Hepatocyte (in vitro differentiated cells): Measurements from ENCODE around the gene DHPS. TPM values are rescaled to one million over a fixed set of nuclear protein-coding genes. Genes with fewer than 3 reads are reported as not detected.
"Not testable (repeated sequence)": the region's sequence is repeated elsewhere in the genome, so short reads cannot be mapped to it uniquely, and the experiment has no call there.

Source experiments
- DNase-seq: peaks from one replicate; pipeline ENCODE4 v3.0.0-alpha.2; 2016; ENCODE audit warnings: low spot score
- H2AFZ ChIP-seq: fragments of 200-600 bp; sonication (generic); 2 replicates; pipeline ENCODE4 v1.6.0; 2016; ENCODE audit warnings: antibody characterized with exemption, mild to moderate bottlenecking
- H3K27ac ChIP-seq: fragments of 200-600 bp; sonication (generic); 2 replicates; pipeline ENCODE4 v1.5.1; 2016; ENCODE audit warnings: mild to moderate bottlenecking
- H3K27me3 ChIP-seq: fragments of 200-600 bp; sonication (generic); 2 replicates; pipeline ENCODE4 v1.6.1; 2016
- H3K36me3 ChIP-seq: fragments of 200-600 bp; sonication (generic); replicated peaks from 2 replicates; pipeline ENCODE4 v1.5.1; 2016; ENCODE audit warnings: low read depth; ENCODE audit not compliant: insufficient read depth
- H3K4me1 ChIP-seq: fragments of 200-600 bp; sonication (generic); 2 replicates; pipeline ENCODE4 v1.5.1; 2016; ENCODE audit warnings: mild to moderate bottlenecking, moderate library complexity; ENCODE audit not compliant: insufficient read depth
- H3K4me2 ChIP-seq: fragments of 200-600 bp; sonication (generic); 2 replicates; pipeline ENCODE4 v1.6.0; 2016
- H3K4me3 ChIP-seq: fragments of 200-600 bp; sonication (generic); 2 replicates; pipeline ENCODE4 v1.5.1; 2016; ENCODE audit warnings: mild to moderate bottlenecking
- H3K79me2 ChIP-seq: fragments of 200-600 bp; sonication (generic); 2 replicates; pipeline ENCODE4 v1.6.0; 2017; ENCODE audit warnings: mild to moderate bottlenecking
- H3K9me2 ChIP-seq: fragments of 200-600 bp; sonication (generic); replicated peaks from 2 replicates; pipeline ENCODE4 v1.6.0; 2017; ENCODE audit warnings: mild to moderate bottlenecking; ENCODE audit not compliant: insufficient read depth
- H3K9me3 ChIP-seq: fragments of 200-600 bp; sonication (generic); 2 replicates; pipeline ENCODE4 v1.5.1; 2016; ENCODE audit warnings: low read depth, mild to moderate bottlenecking
- H4K20me1 ChIP-seq: fragments of 200-600 bp; sonication (generic); 2 replicates; pipeline ENCODE4 v1.6.0; 2016; ENCODE audit warnings: mild to moderate bottlenecking; ENCODE audit not compliant: insufficient read depth, poor library complexity, severe bottlenecking
- EZH2 ChIP-seq: fragments of 200-600 bp; sonication (generic); IDR thresholded peaks from 2 replicates; pipeline ENCODE4 v1.6.1; 2016; ENCODE audit warnings: antibody characterized with exemption, mild to moderate bottlenecking, borderline replicate concordance
- EZH2phosphoT487 ChIP-seq: fragments of 200-600 bp; sonication (generic); IDR thresholded peaks from one replicate; pipeline ENCODE4 v1.6.1; 2018; ENCODE audit warnings: antibody characterized with exemption, mild to moderate bottlenecking, low read depth, moderate library complexity; ENCODE audit not compliant: unreplicated experiment, severe bottlenecking
- WGBS: methylation state at CpG from one replicate; pipeline ENCODE4 v1.1.6; 2016; ENCODE audit warnings: low lambda C conversion rate; ENCODE audit errors: missing lambda C conversion rate; 5-methylcytosine and 5-hydroxymethylcytosine counted together
- polyA plus RNA-seq: library from polyadenylated mRNA; unstranded; fragments of >200 nt; fragmentation: Nextera tagmentation; extraction: Ambion mirVana; gene quantifications from 2 replicates; pipeline ENCODE4 v1.2.1, GENCODE V29; 2016
- total RNA-seq: library from RNA; depleted of rRNA; stranded (reverse); fragments of >200 nt; gene quantifications from 2 replicates; pipeline ENCODE4 v1.2.3, GENCODE V29; 2014
- TF ChIP-seq, protein P1 (sequence below): fragments of 200-600 bp; sonication (generic); IDR thresholded peaks from 2 replicates; pipeline ENCODE4 v1.5.1; 2016; ENCODE audit warnings: antibody characterized with exemption, mild to moderate bottlenecking; ENCODE audit not compliant: poor library complexity

Gene DHPS
- total and polyA plus RNA-seq, 2 experiments from 2014 or later: 62.6 to 84.7 TPM

DNA sequence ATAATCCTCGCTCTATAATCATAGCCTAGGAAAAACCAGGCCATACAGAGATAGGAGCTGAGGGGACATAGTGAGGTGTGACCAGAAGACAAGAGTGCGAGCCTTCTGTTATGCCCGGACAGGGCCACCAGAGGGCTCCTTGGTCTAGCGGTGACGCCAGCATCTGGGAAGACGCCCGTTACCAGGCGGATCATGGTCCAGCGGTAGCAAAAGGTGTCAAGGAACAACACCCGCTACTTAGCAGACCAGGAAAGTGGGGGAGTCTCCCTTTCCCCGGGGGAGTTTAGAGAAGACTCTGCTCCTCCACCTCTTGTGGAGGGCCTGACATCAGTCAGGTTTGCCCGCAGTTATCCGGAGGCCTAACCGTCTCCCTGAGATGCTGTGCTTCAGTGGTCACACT is 30.4 kb upstream of the DHPS start:
- not testable (repeated sequence) for H3K4me2 ChIP-seq, H2AFZ ChIP-seq, H3K9me2 ChIP-seq, H3K27ac ChIP-seq, H3K4me3 ChIP-seq, DNase-seq, H4K20me1 ChIP-seq, H3K36me3 ChIP-seq, H3K4me1 ChIP-seq, H3K9me3 ChIP-seq, H3K27me3 ChIP-seq
- H3K79me2 ChIP-seq: peaks cover 20% of the 10 kb centered on the region
- 64% methylated on average over 13 of the region's 14 CpGs for WGBS
- TF ChIP-seq, protein P1, sequence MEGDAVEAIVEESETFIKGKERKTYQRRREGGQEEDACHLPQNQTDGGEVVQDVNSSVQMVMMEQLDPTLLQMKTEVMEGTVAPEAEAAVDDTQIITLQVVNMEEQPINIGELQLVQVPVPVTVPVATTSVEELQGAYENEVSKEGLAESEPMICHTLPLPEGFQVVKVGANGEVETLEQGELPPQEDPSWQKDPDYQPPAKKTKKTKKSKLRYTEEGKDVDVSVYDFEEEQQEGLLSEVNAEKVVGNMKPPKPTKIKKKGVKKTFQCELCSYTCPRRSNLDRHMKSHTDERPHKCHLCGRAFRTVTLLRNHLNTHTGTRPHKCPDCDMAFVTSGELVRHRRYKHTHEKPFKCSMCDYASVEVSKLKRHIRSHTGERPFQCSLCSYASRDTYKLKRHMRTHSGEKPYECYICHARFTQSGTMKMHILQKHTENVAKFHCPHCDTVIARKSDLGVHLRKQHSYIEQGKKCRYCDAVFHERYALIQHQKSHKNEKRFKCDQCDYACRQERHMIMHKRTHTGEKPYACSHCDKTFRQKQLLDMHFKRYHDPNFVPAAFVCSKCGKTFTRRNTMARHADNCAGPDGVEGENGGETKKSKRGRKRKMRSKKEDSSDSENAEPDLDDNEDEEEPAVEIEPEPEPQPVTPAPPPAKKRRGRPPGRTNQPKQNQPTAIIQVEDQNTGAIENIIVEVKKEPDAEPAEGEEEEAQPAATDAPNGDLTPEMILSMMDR: peak; percentile 38

DNA sequence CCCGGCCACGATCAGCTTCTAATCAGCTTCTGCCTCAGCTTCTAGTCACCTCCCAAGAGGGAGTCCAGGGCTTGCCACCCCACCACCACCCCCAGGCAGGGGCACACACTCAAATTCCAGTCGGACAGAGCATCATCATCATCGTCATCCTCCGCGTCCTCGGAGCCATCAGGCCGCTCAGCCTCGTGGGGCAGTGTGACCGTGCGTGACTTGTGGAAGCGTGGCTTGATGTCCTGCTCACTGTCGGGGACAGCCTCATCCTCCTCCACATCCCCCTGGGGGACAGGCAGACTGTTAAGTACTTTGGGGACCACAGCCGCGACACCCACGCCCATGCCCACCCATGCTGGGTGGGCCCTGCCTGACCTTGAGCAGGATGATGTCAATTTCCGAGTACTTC is 29.5 kb upstream of the DHPS start:
- TF ChIP-seq EZH2: no peak
- TF ChIP-seq, protein P1: no peak
- no peak for TF ChIP-seq EZH2phosphoT487
- no peaks in the 10 kb centered on the region for H3K27me3 ChIP-seq
- H3K36me3 ChIP-seq: no peaks in the 10 kb centered on the region
- H3K4me1 ChIP-seq: no peaks in the 10 kb centered on the region
- 97% methylated on average over 17 of the region's 17 CpGs for WGBS
- no peak overlapping the region for H3K4me3 ChIP-seq
- no peak for DNase-seq
- H3K9me2 ChIP-seq: no peaks in the 10 kb centered on the region
- no peaks in the 10 kb centered on the region for H3K9me3 ChIP-seq
- no peak overlapping the region for H2AFZ ChIP-seq
- no peak overlapping the region for H3K4me2 ChIP-seq
- peaks cover 14% of the 10 kb centered on the region for H3K79me2 ChIP-seq
- H4K20me1 ChIP-seq: no peaks in the 10 kb centered on the region
- no peak overlapping the region for H3K27ac ChIP-seq

DNA sequence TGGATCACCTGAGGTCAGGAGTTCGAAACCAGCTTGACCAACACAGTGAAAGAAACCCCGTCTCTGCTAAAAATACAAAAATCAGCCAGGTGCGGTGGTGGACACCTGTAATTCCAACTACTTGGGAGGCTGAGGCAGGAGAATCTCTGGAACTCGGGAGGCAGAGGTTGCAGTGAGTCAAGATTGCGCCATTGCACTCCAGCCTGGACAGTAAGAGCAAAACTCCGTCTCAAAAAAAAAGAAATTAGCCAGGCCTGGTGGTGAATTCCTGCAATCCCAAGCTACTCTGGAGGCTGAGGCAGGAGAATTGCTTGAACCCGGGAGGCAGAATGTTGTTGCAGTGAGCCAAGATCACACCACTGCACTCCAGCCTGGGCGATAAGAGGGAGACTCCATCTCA is 27.0 kb upstream of the DHPS start:
- Histone ChIP-seq H4K20me1 (no peaks in the 10 kb centered on the region), H3K9me2 (no peaks in the 10 kb centered on the region), H3K4me3 (no peak overlapping the region), H3K27me3 (no peaks in the 10 kb centered on the region), H3K79me2 (peaks cover 8% of the 10 kb centered on the region), H3K4me2 (no peak overlapping the region), H2AFZ (no peak overlapping the region), H3K27ac (no peak overlapping the region), H3K9me3 (no peaks in the 10 kb centered on the region), H3K36me3 (no peaks in the 10 kb centered on the region), H3K4me1 (no peaks in the 10 kb centered on the region)
- no peak for DNase-seq
- WGBS: over 99% methylated on average over 8 of the region's 8 CpGs
- TF ChIP-seq EZH2: no peak
- TF ChIP-seq, protein P1: no peak
- no peak for TF ChIP-seq EZH2phosphoT487

DNA sequence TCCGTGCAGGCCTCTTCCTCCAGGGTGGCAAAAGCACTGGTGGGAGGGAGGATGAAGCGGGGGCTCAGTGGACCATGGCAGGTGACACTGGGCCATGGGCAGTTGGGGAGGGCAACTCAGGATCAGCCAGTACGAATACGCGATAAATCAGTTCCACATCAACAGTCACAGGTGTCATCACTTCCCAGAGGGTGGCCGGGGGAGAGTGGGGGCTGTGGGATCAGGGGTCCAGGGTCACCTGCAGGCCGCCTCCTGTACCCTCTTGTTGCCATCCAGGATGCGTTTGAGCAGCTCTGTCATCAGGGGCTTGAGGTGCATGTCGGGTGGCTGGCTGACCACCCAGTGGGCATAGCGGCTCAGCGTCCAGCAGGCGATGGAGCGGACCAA is 24.6 kb upstream of the DHPS start:
- Histone ChIP-seq H3K4me1 (no peaks in the 10 kb centered on the region), H3K9me3 (no peaks in the 10 kb centered on the region), H4K20me1 (no peaks in the 10 kb centered on the region), H3K79me2 (peaks cover 5% of the 10 kb centered on the region), H3K4me2 (no peak overlapping the region), H3K27ac (no peak overlapping the region), H3K4me3 (no peak overlapping the region), H3K36me3 (no peaks in the 10 kb centered on the region), H3K27me3 (no peaks in the 10 kb centered on the region), H2AFZ (no peak overlapping the region), H3K9me2 (no peaks in the 10 kb centered on the region)
- TF ChIP-seq EZH2phosphoT487 (no peak), EZH2 (no peak)
- TF ChIP-seq, protein P1: no peak
- WGBS: 97% methylated on average over 13 of the region's 13 CpGs
- DNase-seq: no peak
